OCI-LY3 (cell line): ENCODE data around the gene FIBP.

Experiments
- EZH2phosphoT487 ChIP-seq: fragments of 200-600 bp; shearing (Covaris generic); IDR thresholded peaks from 2 replicates; pipeline ENCODE4 v1.6.1; 2018; ENCODE audit warnings: antibody characterized with exemption, mixed run types, low read depth
- TF ChIP-seq, protein P1 (sequence below): fragments of 200-600, 300-600 bp; sonication (generic); IDR thresholded peaks from 2 replicates; pipeline ENCODE4 v1.5.1; 2014; ENCODE audit warnings: antibody characterized with exemption, low read length, low read depth

DNA sequence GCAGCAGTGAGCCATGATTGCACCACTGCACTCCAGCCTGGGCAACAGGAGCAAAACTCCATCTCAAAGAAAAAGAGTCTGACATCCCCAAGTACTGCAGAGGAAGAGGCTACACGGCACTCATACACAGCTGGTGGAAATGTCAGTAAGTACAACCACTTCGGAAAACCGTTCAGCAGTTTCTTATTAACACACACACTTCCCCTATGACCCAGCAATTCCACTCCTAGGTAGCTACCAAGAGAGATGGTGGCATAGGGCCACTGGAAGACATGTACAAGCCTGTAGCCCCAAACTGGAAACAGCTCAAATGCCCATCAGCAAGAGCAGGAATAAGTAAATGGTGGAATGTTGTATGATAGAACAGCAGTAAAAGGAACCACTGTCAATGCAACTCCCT, 34.3 kb upstream of the FIBP start:
- TF ChIP-seq, protein P1, sequence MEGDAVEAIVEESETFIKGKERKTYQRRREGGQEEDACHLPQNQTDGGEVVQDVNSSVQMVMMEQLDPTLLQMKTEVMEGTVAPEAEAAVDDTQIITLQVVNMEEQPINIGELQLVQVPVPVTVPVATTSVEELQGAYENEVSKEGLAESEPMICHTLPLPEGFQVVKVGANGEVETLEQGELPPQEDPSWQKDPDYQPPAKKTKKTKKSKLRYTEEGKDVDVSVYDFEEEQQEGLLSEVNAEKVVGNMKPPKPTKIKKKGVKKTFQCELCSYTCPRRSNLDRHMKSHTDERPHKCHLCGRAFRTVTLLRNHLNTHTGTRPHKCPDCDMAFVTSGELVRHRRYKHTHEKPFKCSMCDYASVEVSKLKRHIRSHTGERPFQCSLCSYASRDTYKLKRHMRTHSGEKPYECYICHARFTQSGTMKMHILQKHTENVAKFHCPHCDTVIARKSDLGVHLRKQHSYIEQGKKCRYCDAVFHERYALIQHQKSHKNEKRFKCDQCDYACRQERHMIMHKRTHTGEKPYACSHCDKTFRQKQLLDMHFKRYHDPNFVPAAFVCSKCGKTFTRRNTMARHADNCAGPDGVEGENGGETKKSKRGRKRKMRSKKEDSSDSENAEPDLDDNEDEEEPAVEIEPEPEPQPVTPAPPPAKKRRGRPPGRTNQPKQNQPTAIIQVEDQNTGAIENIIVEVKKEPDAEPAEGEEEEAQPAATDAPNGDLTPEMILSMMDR, result no peak
- no peak for TF ChIP-seq EZH2phosphoT487
